K562 (cell line): Measurements from ENCODE around the gene ZGLP1.

Experiments used
- EZH2 ChIP-seq: IDR thresholded peaks from 2 replicates; pipeline ENCODE4 v1.6.1; 2012; ENCODE audit warnings: low read depth, mild to moderate bottlenecking, inconsistent platforms, low read length, borderline replicate concordance
- ZNF311 ChIP-seq: fragments of 250-450 bp; sonication (Bioruptor Pico); IDR thresholded peaks from 2 replicates; pipeline ENCODE4 v1.4.0; 2020; ENCODE audit warnings: mild to moderate bottlenecking, moderate library complexity
- TF ChIP-seq, protein P1 (sequence below), 2 experiments: fragments of 150-350 bp in 1 of 2; IDR thresholded peaks; 2 replicates each; pipeline ENCODE4 v1.6.1; 2012 to 2016; ENCODE audit warnings: low read depth in 2 of 2, low read length in 2 of 2, mild to moderate bottlenecking in 1 of 2, moderate library complexity in 1 of 2

DNA sequence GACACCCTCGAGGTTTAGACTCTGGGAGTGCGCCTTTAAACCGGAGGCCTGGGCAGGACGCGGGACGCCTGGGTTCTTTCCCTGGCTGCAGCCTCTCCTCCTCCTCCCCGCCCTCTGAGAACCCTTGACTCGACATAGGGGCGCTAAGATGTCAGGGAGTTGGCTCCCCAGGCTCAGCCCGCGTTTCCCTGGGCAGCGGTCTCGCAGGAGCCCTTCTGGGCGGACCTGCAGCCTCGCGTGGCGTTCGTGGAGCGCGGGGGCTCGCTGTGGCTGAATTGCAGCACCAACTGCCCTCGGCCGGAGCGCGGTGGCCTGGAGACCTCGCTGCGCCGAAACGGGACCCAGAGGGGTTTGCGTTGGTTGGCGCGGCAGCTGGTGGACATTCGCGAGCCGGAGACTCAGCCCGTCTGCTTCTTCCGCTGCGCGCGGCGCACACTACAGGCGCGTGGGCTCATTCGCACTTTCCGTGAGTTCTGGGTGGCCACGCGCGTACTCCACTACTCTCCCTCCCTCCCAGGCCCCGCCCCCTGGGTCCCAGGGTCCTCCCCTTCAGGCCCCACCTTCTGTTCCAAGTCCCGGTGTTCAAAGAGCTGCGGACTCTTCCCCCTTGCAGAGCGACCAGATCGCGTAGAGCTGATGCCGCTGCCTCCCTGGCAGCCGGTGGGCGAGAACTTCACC is 18.6 kb downstream of the ZGLP1 start:
- no peak for TF ChIP-seq ZNF311 (CRISPR knock-in tag)
- TF ChIP-seq, protein P1, sequence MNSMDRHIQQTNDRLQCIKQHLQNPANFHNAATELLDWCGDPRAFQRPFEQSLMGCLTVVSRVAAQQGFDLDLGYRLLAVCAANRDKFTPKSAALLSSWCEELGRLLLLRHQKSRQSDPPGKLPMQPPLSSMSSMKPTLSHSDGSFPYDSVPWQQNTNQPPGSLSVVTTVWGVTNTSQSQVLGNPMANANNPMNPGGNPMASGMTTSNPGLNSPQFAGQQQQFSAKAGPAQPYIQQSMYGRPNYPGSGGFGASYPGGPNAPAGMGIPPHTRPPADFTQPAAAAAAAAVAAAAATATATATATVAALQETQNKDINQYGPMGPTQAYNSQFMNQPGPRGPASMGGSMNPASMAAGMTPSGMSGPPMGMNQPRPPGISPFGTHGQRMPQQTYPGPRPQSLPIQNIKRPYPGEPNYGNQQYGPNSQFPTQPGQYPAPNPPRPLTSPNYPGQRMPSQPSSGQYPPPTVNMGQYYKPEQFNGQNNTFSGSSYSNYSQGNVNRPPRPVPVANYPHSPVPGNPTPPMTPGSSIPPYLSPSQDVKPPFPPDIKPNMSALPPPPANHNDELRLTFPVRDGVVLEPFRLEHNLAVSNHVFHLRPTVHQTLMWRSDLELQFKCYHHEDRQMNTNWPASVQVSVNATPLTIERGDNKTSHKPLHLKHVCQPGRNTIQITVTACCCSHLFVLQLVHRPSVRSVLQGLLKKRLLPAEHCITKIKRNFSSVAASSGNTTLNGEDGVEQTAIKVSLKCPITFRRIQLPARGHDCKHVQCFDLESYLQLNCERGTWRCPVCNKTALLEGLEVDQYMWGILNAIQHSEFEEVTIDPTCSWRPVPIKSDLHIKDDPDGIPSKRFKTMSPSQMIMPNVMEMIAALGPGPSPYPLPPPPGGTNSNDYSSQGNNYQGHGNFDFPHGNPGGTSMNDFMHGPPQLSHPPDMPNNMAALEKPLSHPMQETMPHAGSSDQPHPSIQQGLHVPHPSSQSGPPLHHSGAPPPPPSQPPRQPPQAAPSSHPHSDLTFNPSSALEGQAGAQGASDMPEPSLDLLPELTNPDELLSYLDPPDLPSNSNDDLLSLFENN (IDR thresholded peaks at IDR 0.05; ENCODE audit: low read depth in 2 of 2, low read length in 2 of 2): no peak
- TF ChIP-seq EZH2: no peak
